Activated naive CD8-positive, alpha-beta T cell treated with anti-CD3 and anti-CD28 coated beads, Interleukin-2, amount 10 ng/mL, durations not matched to agents 7 days and 5 days (primary cell): ENCODE results near the gene ITGB6. TPM values are rescaled to one million over a fixed set of nuclear protein-coding genes. Genes with fewer than 3 reads are reported as not detected.
A peak's percentile ranks its signal among the peaks of the same experiment; 100 is the strongest.

Source experiments
- ATAC-seq: fragments of 150-1000 bp; cut with Tn5 transposase; one replicate; pipeline ENCODE4 v1.10.0; 2021; ENCODE audit warnings: low read depth, moderate library complexity
- POLR2A ChIA-PET: fragments of 350-600 bp; sonication (Branson Sonifier 250); formaldehyde crosslinking; loops from one replicate; lab custom pipeline; 2021; ENCODE audit warnings: antibody characterized with exemption; lab: Charles Lee
- DNase-seq: peaks from one replicate; pipeline ENCODE4 v3.0.0; 2021
- H3K27ac Mint-ChIP-seq: one replicate; pipeline ENCODE4 v1.8.0; 2022; ENCODE audit warnings: mild to moderate bottlenecking, mixed read lengths
- H3K27me3 Mint-ChIP-seq: one replicate; pipeline ENCODE4 v1.8.0; 2022; ENCODE audit warnings: mild to moderate bottlenecking, moderate library complexity, mixed read lengths
- H3K36me3 Mint-ChIP-seq: one replicate; pipeline ENCODE4 v1.8.0; 2021; ENCODE audit warnings: mild to moderate bottlenecking, mixed read lengths
- H3K4me1 Mint-ChIP-seq: one replicate; pipeline ENCODE4 v1.8.0; 2021; ENCODE audit warnings: mixed read lengths
- H3K4me3 Mint-ChIP-seq: one replicate; pipeline ENCODE4 v1.8.0; 2022; ENCODE audit warnings: mild to moderate bottlenecking, moderate library complexity, mixed read lengths
- H3K9me3 Mint-ChIP-seq: one replicate; pipeline ENCODE4 v1.8.0; 2021; ENCODE audit warnings: mixed read lengths
- total RNA-seq, 2 experiments: library from RNA; stranded (reverse); gene quantifications; one replicate each; pipeline ENCODE4 v1.2.3, GENCODE V29; 2021

The ITGB6 gene
- total RNA-seq, 2 experiments from 2014 or later, result not detected

DNA sequence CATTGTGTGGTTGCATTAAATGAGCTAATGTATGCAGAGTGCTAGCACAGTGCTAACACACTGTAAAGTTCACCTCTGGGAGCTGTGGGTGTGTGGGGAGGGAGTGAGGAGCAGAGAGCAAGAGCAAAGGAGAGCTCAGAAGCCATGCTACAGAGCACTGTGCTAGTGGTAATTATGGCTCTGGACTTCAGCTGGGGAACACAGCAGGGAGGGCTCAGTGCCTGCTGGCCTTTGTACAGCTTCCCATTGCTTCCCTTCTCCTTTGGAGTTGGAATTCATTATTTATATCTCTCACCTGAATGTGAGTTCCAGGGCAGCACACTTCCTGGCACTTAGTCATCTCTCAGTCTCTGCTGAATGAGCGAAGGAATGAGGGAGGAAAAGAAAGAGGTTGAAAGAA, 135.2 kb downstream of the ITGB6 start:
- DNase-seq (no peak), ATAC-seq (no peak)
- peaks cover 35% of the 10 kb centered on the region for H3K27me3 Mint-ChIP-seq
- H3K4me3 Mint-ChIP-seq, result no peak overlapping the region
- peaks cover 7% of the 10 kb centered on the region for H3K4me1 Mint-ChIP-seq
- no peak overlapping the region for H3K27ac Mint-ChIP-seq
- POLR2A ChIA-PET, result no interaction called here
- H3K9me3 Mint-ChIP-seq, result peaks cover 6% of the 10 kb centered on the region
- H3K36me3 Mint-ChIP-seq, result peaks cover 1% of the 10 kb centered on the region

DNA sequence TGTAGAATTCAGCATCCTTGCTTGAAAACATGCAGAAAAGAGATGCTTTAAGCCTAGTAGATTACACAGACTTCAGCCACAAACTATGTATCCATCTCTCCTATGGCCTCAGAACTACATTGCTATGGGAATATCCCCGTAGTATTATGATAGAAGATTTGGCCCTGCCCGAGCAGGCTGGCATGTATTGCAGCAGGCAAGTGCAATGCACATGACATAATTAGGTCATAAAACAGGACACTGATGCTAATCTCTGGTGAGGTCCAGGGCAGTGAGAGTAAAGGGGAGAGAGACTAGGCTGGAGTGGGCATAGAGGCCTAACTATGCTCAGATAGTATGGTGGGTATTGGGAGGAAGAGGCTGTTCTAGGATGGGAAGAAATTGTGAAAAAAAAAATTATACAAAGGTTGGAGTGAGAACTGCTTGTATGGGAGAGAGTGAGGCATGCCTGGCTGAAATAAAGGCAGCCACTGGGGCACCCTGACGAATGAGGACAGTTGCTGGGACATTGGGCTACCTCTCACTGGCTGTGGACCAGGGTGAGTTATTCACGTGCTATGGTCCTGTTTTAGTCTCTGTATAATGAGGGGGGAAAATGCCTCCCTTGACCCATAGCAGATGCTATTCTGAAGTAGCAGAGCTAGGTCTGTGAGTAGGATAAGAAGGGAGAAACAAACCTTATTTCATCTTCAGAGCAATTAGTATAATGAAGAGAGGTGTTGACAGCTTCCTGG, 136.0 kb downstream of the ITGB6 start:
- ATAC-seq (no peak), DNase-seq (no peak)
- H3K36me3 Mint-ChIP-seq, result peaks cover 1% of the 10 kb centered on the region
- peaks cover 37% of the 10 kb centered on the region for H3K27me3 Mint-ChIP-seq
- H3K4me3 Mint-ChIP-seq, result no peak overlapping the region
- H3K4me1 Mint-ChIP-seq, result peaks cover 7% of the 10 kb centered on the region
- POLR2A ChIA-PET, result no interaction called here
- peaks cover 5% of the 10 kb centered on the region for H3K9me3 Mint-ChIP-seq
- no peak overlapping the region for H3K27ac Mint-ChIP-seq

DNA sequence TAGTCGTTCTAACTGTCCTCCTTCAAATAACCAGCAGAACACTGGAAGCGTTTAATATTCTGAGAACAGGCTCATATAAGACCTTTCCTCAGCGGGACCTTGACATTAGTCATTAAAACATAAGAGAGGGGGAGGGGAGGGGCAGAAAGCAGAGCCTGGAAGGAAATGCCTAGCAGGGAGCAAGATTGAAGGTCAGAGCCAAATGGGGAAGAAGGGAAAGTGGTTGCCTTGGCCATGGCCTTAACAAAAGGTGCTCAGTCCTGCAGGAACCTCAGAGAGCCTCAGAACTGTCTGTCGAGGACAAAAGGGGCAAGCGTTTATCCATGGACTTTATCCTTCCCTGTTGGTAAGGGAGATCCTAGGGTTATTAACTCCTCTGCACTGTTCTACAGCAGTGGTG, 136.8 kb downstream of the ITGB6 start:
- POLR2A ChIA-PET, result no interaction called here
- Mint-ChIP-seq H3K4me3 (peak overlapping the region; percentile 70), H3K27me3 (peaks cover 40% of the 10 kb centered on the region), H3K27ac (no peak overlapping the region), H3K36me3 (no peaks in the 10 kb centered on the region), H3K9me3 (peaks cover 3% of the 10 kb centered on the region), H3K4me1 (peaks cover 7% of the 10 kb centered on the region)
- no peak for ATAC-seq
- DNase-seq, result no peak

DNA sequence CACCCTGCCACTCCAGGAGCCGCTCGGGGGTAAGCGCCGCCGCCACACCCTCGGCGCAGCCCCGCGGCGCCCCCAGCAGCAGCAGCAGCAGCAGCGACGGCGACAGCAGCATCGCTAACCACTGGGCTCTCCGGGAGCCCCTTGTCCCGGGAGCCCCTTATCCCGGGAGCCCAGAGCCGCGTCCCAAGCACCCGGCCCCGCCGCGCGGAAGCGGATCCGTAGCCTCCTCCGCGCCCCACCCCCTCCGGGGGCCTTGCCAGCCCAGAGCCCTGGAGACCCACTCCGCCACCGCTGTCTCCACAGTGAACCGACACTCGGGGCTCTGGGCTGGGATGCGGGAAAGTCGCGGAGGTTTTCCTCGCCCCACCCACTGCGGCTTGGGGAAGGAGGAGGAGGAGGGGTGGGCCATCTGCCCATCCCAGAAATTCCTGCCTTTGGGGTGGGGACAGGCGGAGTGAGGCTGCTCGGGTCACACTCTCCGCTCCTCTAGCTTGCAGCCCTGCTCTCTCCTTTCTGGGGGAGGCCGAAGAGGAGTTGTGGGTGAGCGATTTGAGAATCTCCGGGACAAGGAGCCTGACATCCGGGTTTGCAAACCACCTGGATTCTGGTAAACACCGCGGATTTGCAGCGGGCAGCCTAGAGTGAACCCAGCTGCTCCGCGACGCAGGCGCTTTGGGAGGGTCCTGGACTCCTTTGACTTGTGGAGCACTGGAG, 137.6 kb downstream of the ITGB6 start, which contains the start of gene PLA2R1:
TSS of gene PLA2R1 (minus strand) at position 324 of the 714 bp plus-strand sequence. CDS start at position 112, 212 bp downstream.
- H3K9me3 Mint-ChIP-seq, result peaks cover 3% of the 10 kb centered on the region
- POLR2A ChIA-PET, result no interaction called here
- H3K27me3 Mint-ChIP-seq, result peaks cover 45% of the 10 kb centered on the region
- ATAC-seq (peak; percentile 33), DNase-seq (peak; percentile 34)
- no peaks in the 10 kb centered on the region for H3K36me3 Mint-ChIP-seq
- H3K4me3 Mint-ChIP-seq, result peak within 1 kb of the TSS; percentile 70
- H3K4me1 Mint-ChIP-seq, result peaks cover 7% of the 10 kb centered on the region
- H3K27ac Mint-ChIP-seq, result no peak within 1 kb of the TSS

- H3K9me3 Mint-ChIP-seq, result peaks cover 3% of the 10 kb centered on the region
- DNase-seq (no peak), ATAC-seq (no peak)
- POLR2A ChIA-PET, result no interaction called here
- H3K4me1 Mint-ChIP-seq, result peaks cover 7% of the 10 kb centered on the region
- no peaks in the 10 kb centered on the region for H3K36me3 Mint-ChIP-seq
- H3K27ac Mint-ChIP-seq, result no peak overlapping the region
- peaks cover 45% of the 10 kb centered on the region for H3K27me3 Mint-ChIP-seq
- H3K4me3 Mint-ChIP-seq, result peak overlapping the region; percentile 70
These were observed 138.2 kb downstream of the ITGB6 start for GRCh38 chr2:160061944-160062291.

DNA sequence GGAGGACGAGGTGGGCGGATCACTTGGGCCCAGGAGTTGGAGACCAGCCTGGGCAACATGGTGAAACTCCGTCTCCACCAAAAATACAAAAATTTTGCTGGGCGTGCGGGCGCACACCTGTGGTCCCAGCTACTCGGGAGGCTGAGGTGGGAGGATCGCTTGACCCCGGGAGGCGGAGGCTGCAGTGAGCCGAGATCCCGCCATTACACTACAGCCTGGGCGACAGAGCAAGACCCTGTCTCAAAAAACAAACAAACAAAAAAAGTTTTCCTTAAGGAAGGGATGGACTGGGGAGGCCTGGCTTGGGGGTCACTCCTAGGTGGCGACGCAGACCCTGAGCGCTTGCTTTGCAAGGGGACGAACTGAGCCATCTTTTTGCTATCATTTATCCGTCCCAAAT, 138.5 kb downstream of the ITGB6 start:
- ATAC-seq (no peak), DNase-seq (no peak)
- POLR2A ChIA-PET, result no interaction called here
- Mint-ChIP-seq H3K27ac (no peak overlapping the region), H3K4me1 (peaks cover 7% of the 10 kb centered on the region), H3K27me3 (peaks cover 45% of the 10 kb centered on the region), H3K4me3 (no peak overlapping the region), H3K9me3 (peaks cover 3% of the 10 kb centered on the region), H3K36me3 (no peaks in the 10 kb centered on the region)

DNA sequence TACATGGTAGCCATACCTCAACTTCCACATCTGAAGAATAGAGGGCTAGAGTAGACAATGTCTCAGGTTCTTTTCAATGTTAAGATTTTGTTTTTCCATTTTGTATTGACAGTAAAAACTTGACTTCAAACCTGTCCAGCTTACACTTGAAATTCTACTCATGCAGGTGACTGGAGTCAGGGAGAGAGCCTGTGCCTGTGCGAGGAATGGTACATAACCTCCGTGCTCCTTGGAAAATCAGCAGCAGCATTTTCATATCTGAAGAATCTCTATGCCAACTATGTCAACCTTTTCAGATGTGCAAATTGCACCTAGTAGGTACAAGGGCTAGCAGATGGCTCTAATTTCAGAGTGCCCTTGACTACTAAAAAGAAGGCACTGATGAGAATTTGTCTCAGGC, 139.8 kb downstream of the ITGB6 start:
- Mint-ChIP-seq H3K4me1 (peaks cover 7% of the 10 kb centered on the region), H3K27ac (no peak overlapping the region), H3K4me3 (no peak overlapping the region), H3K36me3 (no peaks in the 10 kb centered on the region), H3K27me3 (peaks cover 48% of the 10 kb centered on the region), H3K9me3 (peaks cover 1% of the 10 kb centered on the region)
- no peak for DNase-seq
- POLR2A ChIA-PET, result no interaction called here
- no peak for ATAC-seq

- Mint-ChIP-seq H3K4me3 (no peak overlapping the region), H3K36me3 (no peaks in the 10 kb centered on the region), H3K27ac (no peak overlapping the region), H3K27me3 (peaks cover 25% of the 10 kb centered on the region), H3K9me3 (no peaks in the 10 kb centered on the region), H3K4me1 (no peaks in the 10 kb centered on the region)
- POLR2A ChIA-PET, result no interaction called here
- no peak for ATAC-seq
- DNase-seq, result no peak
These were observed 142.7 kb downstream of the ITGB6 start for GRCh38 chr2:160057356-160057755.

- Mint-ChIP-seq H3K9me3 (no peaks in the 10 kb centered on the region), H3K4me1 (no peaks in the 10 kb centered on the region), H3K27me3 (peaks cover 29% of the 10 kb centered on the region), H3K4me3 (no peak overlapping the region), H3K36me3 (no peaks in the 10 kb centered on the region), H3K27ac (no peak overlapping the region)
- ATAC-seq, result no peak
- DNase-seq, result no peak
- POLR2A ChIA-PET, result no interaction called here
These were observed 144.4 kb downstream of the ITGB6 start for GRCh38 chr2:160055726-160056108.

- ATAC-seq (no peak), DNase-seq (no peak)
- POLR2A ChIA-PET, result no interaction called here
- Mint-ChIP-seq H3K9me3 (no peaks in the 10 kb centered on the region), H3K36me3 (no peaks in the 10 kb centered on the region), H3K27ac (no peak overlapping the region), H3K4me1 (no peaks in the 10 kb centered on the region), H3K4me3 (no peak overlapping the region), H3K27me3 (peaks cover 31% of the 10 kb centered on the region)
These were observed 144.9 kb downstream of the ITGB6 start for GRCh38 chr2:160054984-160055725.

DNA sequence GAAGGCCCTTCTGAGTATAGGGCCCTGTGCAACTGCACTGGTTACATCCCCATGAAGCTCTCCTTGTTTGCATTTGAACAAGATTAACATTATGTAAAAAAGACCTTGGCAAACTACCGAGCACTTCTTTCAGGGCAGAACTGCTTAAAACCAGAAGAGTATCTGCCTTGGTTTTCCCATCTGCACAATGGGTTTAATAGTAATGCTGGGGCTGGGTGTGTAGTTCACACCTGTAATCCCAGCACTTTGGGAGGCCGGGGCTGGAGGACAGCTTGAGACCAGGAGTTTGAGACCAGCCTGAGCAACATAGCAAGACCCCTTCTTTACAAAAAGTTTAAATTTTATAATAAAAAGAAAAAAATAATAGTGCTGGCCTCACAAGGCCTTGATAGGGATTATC, 146.1 kb downstream of the ITGB6 start:
- Mint-ChIP-seq H3K9me3 (no peaks in the 10 kb centered on the region), H3K27ac (no peak overlapping the region), H3K4me3 (no peak overlapping the region), H3K4me1 (no peaks in the 10 kb centered on the region), H3K27me3 (peaks cover 27% of the 10 kb centered on the region), H3K36me3 (no peaks in the 10 kb centered on the region)
- DNase-seq (no peak), ATAC-seq (no peak)
- POLR2A ChIA-PET, result no interaction called here

DNA sequence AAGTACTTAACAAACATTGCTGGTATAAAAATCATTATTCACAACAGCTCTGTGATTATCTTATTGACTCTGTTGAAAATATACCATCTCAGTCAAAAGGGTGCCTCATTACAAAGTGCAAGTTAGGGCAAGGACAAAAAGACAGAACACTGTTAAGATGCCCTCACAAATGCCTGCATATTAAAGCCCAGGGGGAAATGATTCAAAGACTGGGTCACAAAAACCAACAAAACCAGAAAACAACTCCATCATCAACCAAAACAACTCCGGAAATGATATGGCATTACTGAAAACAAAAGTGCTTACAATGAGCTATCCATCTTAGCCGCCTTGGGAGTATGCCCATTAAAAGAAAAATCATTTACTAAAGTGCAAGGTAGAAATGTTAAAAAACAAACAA, 147.5 kb downstream of the ITGB6 start:
- Mint-ChIP-seq H3K27me3 (peaks cover 19% of the 10 kb centered on the region), H3K4me3 (no peak overlapping the region), H3K9me3 (no peaks in the 10 kb centered on the region), H3K27ac (no peak overlapping the region), H3K4me1 (no peaks in the 10 kb centered on the region), H3K36me3 (no peaks in the 10 kb centered on the region)
- ATAC-seq (no peak), DNase-seq (no peak)
- POLR2A ChIA-PET, result no interaction called here

DNA sequence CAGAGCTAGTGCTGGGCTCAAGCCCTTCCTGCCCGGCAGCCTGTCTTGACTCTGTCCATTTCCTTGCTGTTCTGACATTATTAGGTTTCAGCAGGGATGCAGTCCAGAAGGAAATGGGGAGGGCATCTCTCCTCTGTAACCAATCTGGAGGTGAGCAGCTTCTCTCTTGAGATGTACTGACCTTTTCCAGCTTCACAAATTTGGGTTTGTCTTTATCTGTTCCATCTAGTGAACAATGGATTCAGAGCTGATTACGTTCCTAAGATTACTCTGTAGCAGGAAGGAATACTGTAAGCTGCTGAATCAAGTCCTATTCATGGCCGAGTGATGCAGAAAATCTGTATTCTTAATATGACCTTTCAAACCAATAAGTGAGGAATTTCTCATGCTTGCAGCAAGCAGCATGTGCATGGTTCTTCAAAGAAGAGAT, 148.7 kb downstream of the ITGB6 start:
- no peak overlapping the region for H3K4me3 Mint-ChIP-seq
- no peaks in the 10 kb centered on the region for H3K36me3 Mint-ChIP-seq
- ATAC-seq, result no peak
- POLR2A ChIA-PET, result no interaction called here
- H3K27ac Mint-ChIP-seq, result no peak overlapping the region
- H3K9me3 Mint-ChIP-seq, result no peaks in the 10 kb centered on the region
- no peak for DNase-seq
- H3K4me1 Mint-ChIP-seq, result no peaks in the 10 kb centered on the region
- peaks cover 20% of the 10 kb centered on the region for H3K27me3 Mint-ChIP-seq
